Measurements from ENCODE around the gene CTNNA2. TPM values are rescaled to one million over a fixed set of nuclear protein-coding genes. Genes with fewer than 3 reads are reported as not detected.

CTNNA2 gene
- total RNA-seq, 4 donors from 2014 or later, result 0.88 to 14.9 (median 2.3) TPM; not detected in 1

DNA sequence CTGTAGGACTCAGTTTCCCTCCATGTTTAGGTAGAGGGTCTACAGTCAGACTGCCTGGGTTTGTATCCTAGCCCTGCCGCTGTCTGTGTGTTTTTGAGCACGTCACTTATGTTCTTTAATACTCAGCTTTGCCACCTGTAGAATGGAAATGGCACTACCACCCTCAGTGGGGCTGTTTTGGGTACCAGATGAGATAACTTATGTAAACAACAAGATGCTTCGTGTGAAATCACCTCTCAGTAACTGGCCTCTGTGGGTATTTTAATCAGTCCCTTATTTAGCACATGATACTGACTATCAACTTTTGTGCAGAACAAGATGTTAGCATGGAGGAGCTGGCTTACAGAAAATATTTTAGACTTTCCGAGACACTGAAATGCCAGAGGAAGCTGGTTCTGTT is 495.7 kb downstream of the CTNNA2 start:
- no peak overlapping the region for H3K4me3 ChIP-seq
- no peaks in the 10 kb centered on the region for H3K9me3 ChIP-seq
- H3K27ac ChIP-seq, result no peak overlapping the region
- no peak for DNase-seq
- intact Hi-C loops (cut with DNase I; ENCODE audit: low total_unique reads), result no loop called here
- TF ChIP-seq CTCF (IDR thresholded peaks at IDR 0.05) (no peak), POLR2A (IDR thresholded peaks at IDR 0.05) (no peak)
- no peaks in the 10 kb centered on the region for H3K4me1 ChIP-seq
- no peaks in the 10 kb centered on the region for H3K36me3 ChIP-seq
- no peaks in the 10 kb centered on the region for H3K27me3 ChIP-seq

- no peak for DNase-seq
These were observed 496.4 kb downstream of the CTNNA2 start for GRCh38 chr2:80009211-80009610.

DNA sequence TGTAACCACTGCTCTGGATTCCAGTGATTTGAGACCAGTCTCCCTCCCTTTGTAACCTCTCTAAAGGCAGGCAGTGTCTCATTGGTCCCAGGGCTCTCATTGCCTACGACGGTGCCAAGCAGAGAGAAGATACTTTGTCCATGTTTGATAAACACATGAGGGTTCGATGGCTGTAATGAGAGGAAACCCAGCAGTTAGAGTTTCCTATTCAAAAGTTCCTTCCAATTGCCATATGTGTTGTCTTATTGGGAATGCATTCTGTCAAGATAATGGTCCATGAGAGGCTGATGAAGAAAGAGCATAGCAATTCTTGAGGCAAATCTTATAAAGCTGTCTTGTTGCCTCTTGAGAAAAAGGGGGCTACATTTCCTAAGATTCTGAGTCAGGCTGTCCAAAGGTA is 499.2 kb downstream of the CTNNA2 start:
- no peak for TF ChIP-seq POLR2A (IDR thresholded peaks at IDR 0.05)
- no peak for TF ChIP-seq CTCF (IDR thresholded peaks at IDR 0.05)
- intact Hi-C loops (cut with DNase I; ENCODE audit: low total_unique reads), result no loop called here
- H3K27ac ChIP-seq, result no peak overlapping the region
- no peaks in the 10 kb centered on the region for H3K27me3 ChIP-seq
- H3K9me3 ChIP-seq, result no peaks in the 10 kb centered on the region
- H3K36me3 ChIP-seq, result no peaks in the 10 kb centered on the region
- H3K4me1 ChIP-seq, result no peaks in the 10 kb centered on the region
- no peak overlapping the region for H3K4me3 ChIP-seq
- DNase-seq, result no peak

More at GRCh38 chr2:80009211-80009610, 496.4 kb downstream of the CTNNA2 start:
- no peak for TF ChIP-seq CTCF (IDR thresholded peaks at IDR 0.05)
- TF ChIP-seq POLR2A (IDR thresholded peaks at IDR 0.05), result no peak
- Histone ChIP-seq H3K27me3 (no peaks in the 10 kb centered on the region), H3K4me3 (no peak overlapping the region), H3K9me3 (no peaks in the 10 kb centered on the region), H3K36me3 (no peaks in the 10 kb centered on the region), H3K27ac (no peak overlapping the region), H3K4me1 (no peaks in the 10 kb centered on the region)
- intact Hi-C loops (cut with DNase I; ENCODE audit: low total_unique reads), result no loop called here

DNA sequence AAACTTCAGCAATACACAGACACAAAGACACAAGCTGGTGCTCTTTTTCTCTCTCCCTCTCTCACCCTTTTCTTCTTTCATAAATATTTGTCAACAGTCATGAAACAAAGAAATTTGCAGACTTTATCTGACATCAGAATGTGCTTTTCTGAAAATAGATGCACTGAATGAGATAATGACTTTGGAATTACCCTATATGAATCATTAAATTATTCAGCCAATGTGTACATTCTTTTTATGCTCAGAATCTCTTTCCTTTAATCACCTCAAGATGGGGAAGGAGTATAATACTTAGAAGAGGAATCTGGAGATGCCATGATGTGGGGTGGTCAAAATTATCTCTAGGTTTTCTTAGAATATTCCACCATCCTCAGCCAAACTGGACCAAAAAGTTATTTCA is 501.8 kb downstream of the CTNNA2 start:
- Histone ChIP-seq H3K36me3 (no peaks in the 10 kb centered on the region), H3K4me1 (no peaks in the 10 kb centered on the region), H3K4me3 (no peak overlapping the region), H3K27ac (no peak overlapping the region), H3K9me3 (no peaks in the 10 kb centered on the region), H3K27me3 (no peaks in the 10 kb centered on the region)
- no peak for TF ChIP-seq POLR2A (IDR thresholded peaks at IDR 0.05)
- no peak for TF ChIP-seq CTCF (IDR thresholded peaks at IDR 0.05)
- no peak for DNase-seq
- intact Hi-C loops (cut with DNase I; ENCODE audit: low total_unique reads), result no loop called here

GRCh38 chr2:80016171-80016570 is 503.3 kb downstream of the CTNNA2 start:
- H3K4me3 ChIP-seq, result no peak overlapping the region
- H3K4me1 ChIP-seq, result no peaks in the 10 kb centered on the region
- DNase-seq, result no peak
- intact Hi-C loops (cut with DNase I; ENCODE audit: low total_unique reads), result no loop called here
- H3K27ac ChIP-seq, result no peak overlapping the region
- H3K9me3 ChIP-seq, result no peaks in the 10 kb centered on the region
- TF ChIP-seq CTCF (IDR thresholded peaks at IDR 0.05) (no peak), POLR2A (IDR thresholded peaks at IDR 0.05) (no peak)
- no peaks in the 10 kb centered on the region for H3K27me3 ChIP-seq
- H3K36me3 ChIP-seq, result no peaks in the 10 kb centered on the region

Data from uterus (tissue), 4 donors.